Glomerular endothelial cell (primary cell): ENCODE measurements around the gene KDM2A. TPM values are rescaled to one million over a fixed set of nuclear protein-coding genes. Genes with fewer than 3 reads are reported as not detected.

Experiments
- DNase-seq: peaks from one replicate; pipeline ENCODE4 v3.0.0-alpha.2; 2011; ENCODE audit warnings: low read depth, low spot score; ENCODE audit errors: extremely low read depth
- total RNA-seq: library from RNA; depleted of rRNA; stranded (reverse); fragments of >200 nt; gene quantifications from 2 replicates; pipeline ENCODE4 v1.2.3, GENCODE V29; 2015

The KDM2A gene
- total RNA-seq, 1 donor from 2014 or later = 55.2 TPM

- no peak for DNase-seq
Measured at GRCh38 chr11:67295846-67296245, 176.8 kb downstream of the KDM2A start.

- no peak for DNase-seq
Measured at GRCh38 chr11:67298786-67299185, 179.7 kb downstream of the KDM2A start.

GRCh38 chr11:67299471-67300191, 180.6 kb downstream of the KDM2A start:
- no peak for DNase-seq

- no peak for DNase-seq
Measured at GRCh38 chr11:67300256-67300755, 181.2 kb downstream of the KDM2A start.

GRCh38 chr11:67300756-67301312, 181.8 kb downstream of the KDM2A start:
- DNase-seq = no peak

- no peak for DNase-seq
Measured at GRCh38 chr11:67301313-67301921, 182.4 kb downstream of the KDM2A start.

GRCh38 chr11:67301951-67302516, 183.0 kb downstream of the KDM2A start:
- DNase-seq = no peak

GRCh38 chr11:67302571-67303131, 183.6 kb downstream of the KDM2A start:
- DNase-seq = no peak

- no peak for DNase-seq
Measured at GRCh38 chr11:67303132-67303834, 184.2 kb downstream of the KDM2A start, which contains the start of gene SSH3. TSS of gene SSH3 (plus strand) at chr11:67303530. CDS start at chr11:67303626, 96 bp downstream.

GRCh38 chr11:67303835-67304411, 184.9 kb downstream of the KDM2A start:
- DNase-seq = no peak

GRCh38 chr11:67304511-67305113, 185.5 kb downstream of the KDM2A start:
- DNase-seq = no peak

GRCh38 chr11:67306769-67307544, 187.9 kb downstream of the KDM2A start:
- DNase-seq = no peak

GRCh38 chr11:67307545-67308001, 188.5 kb downstream of the KDM2A start:
- DNase-seq = no peak

Other genes starting within 250 kb of the KDM2A start
- 6.4 and 7.0 TPM in 2 replicates for gene PC, start 160.9 kb upstream of the KDM2A start, total RNA-seq
- not detected in 2 replicates for gene C11orf86, start 144.0 kb upstream of the KDM2A start, total RNA-seq
- gene SYT12, start 96.1 kb upstream of the KDM2A start, total RNA-seq = 0.18 TPM in 1 of 2 replicates, not detected in the other
- 22.1 and 23.8 TPM in 2 replicates for gene RHOD, start 62.4 kb upstream of the KDM2A start, total RNA-seq
- gene GRK2, start 147.2 kb downstream of the KDM2A start, total RNA-seq = 45.8 and 72.7 TPM in 2 replicates
- gene ANKRD13D, start 170.0 kb downstream of the KDM2A start, total RNA-seq = 27.9 and 44.2 TPM in 2 replicates
- gene SSH3, start 184.3 kb downstream of the KDM2A start, total RNA-seq = 16.7 and 19.2 TPM in 2 replicates
- gene POLD4, start 234.3 kb downstream of the KDM2A start, total RNA-seq = 120 and 151 TPM in 2 replicates